ENCODE results near the gene COA3.

Gene COA3

GRCh38 chr17:42814633-42815399 is 16.3 kb upstream of the COA3 start:
- Histone ChIP-seq H3K27ac (ENCODE audit: low read depth, low read length) (peak overlapping the region; percentile 68), H2AFZ (ENCODE audit: low read length, unreplicated experiment) (no peak overlapping the region), H3K27me3 (ENCODE audit: insufficient read depth, low read length) (no peaks in the 10 kb centered on the region), H3K4me1 (ENCODE audit: control insufficient read depth, insufficient read depth, low read length, unreplicated experiment) (peaks cover 28% of the 10 kb centered on the region), H3K4me3 (ENCODE audit: low read depth, low read length) (0 out of 2 replicates have a peak overlapping the region, but pooled peaks have one; percentile 3), H3K36me3 (ENCODE audit: insufficient read depth, low read length) (peaks cover 54% of the 10 kb centered on the region), H3K79me2 (ENCODE audit: control insufficient read depth, insufficient read depth, low read length, unreplicated experiment) (no peaks in the 10 kb centered on the region)

- H3K36me3 ChIP-seq (ENCODE audit: insufficient read depth, low read length) = peaks cover 19% of the 10 kb centered on the region
- no peak overlapping the region for H2AFZ ChIP-seq (ENCODE audit: low read length, unreplicated experiment)
- H3K27me3 ChIP-seq (ENCODE audit: insufficient read depth, low read length) = no peaks in the 10 kb centered on the region
- H3K4me3 ChIP-seq (ENCODE audit: low read depth, low read length) = no peak overlapping the region
- no peaks in the 10 kb centered on the region for H3K79me2 ChIP-seq (ENCODE audit: control insufficient read depth, insufficient read depth, low read length, unreplicated experiment)
- peaks cover 12% of the 10 kb centered on the region for H3K4me1 ChIP-seq (ENCODE audit: control insufficient read depth, insufficient read depth, low read length, unreplicated experiment)
- 0 out of 2 replicates have a peak overlapping the region, but pooled peaks have one; percentile 19 for H3K27ac ChIP-seq (ENCODE audit: low read depth, low read length)
Measured at GRCh38 chr17:42809250-42809649, 10.7 kb upstream of the COA3 start.

- H3K27me3 ChIP-seq (ENCODE audit: insufficient read depth, low read length) = no peaks in the 10 kb centered on the region
- peaks cover 9% of the 10 kb centered on the region for H3K4me1 ChIP-seq (ENCODE audit: control insufficient read depth, insufficient read depth, low read length, unreplicated experiment)
- H2AFZ ChIP-seq (ENCODE audit: low read length, unreplicated experiment) = no peak overlapping the region
- no peak overlapping the region for H3K27ac ChIP-seq (ENCODE audit: low read depth, low read length)
- no peak overlapping the region for H3K4me3 ChIP-seq (ENCODE audit: low read depth, low read length)
- peaks cover 5% of the 10 kb centered on the region; the same call in 1 of the 2 replicates for H3K36me3 ChIP-seq (ENCODE audit: insufficient read depth, low read length)
- H3K79me2 ChIP-seq (ENCODE audit: control insufficient read depth, insufficient read depth, low read length, unreplicated experiment) = no peaks in the 10 kb centered on the region
Measured at GRCh38 chr17:42806249-42806648, 7.7 kb upstream of the COA3 start.

- Histone ChIP-seq H3K79me2 (ENCODE audit: control insufficient read depth, insufficient read depth, low read length, unreplicated experiment) (no peaks in the 10 kb centered on the region), H3K27me3 (ENCODE audit: insufficient read depth, low read length) (no peaks in the 10 kb centered on the region), H2AFZ (ENCODE audit: low read length, unreplicated experiment) (no peak overlapping the region), H3K27ac (ENCODE audit: low read depth, low read length) (no peak overlapping the region), H3K36me3 (ENCODE audit: insufficient read depth, low read length) (no peaks in the 10 kb centered on the region), H3K4me1 (ENCODE audit: control insufficient read depth, insufficient read depth, low read length, unreplicated experiment) (peaks cover 9% of the 10 kb centered on the region), H3K4me3 (ENCODE audit: low read depth, low read length) (no peak overlapping the region)
Measured at GRCh38 chr17:42804918-42805367, 6.4 kb upstream of the COA3 start.

- Histone ChIP-seq H3K27ac (ENCODE audit: low read depth, low read length) (no peak overlapping the region), H2AFZ (ENCODE audit: low read length, unreplicated experiment) (no peak overlapping the region), H3K36me3 (ENCODE audit: insufficient read depth, low read length) (no peaks in the 10 kb centered on the region)
Measured at GRCh38 chr17:42803074-42803883, 4.8 kb upstream of the COA3 start.

GRCh38 chr17:42798011-42798382 is 507 bp downstream of the COA3 start:
- peak overlapping the region; percentile 93 for H3K4me3 ChIP-seq (ENCODE audit: low read depth, low read length)
- peak overlapping the region; percentile 62 for H2AFZ ChIP-seq (ENCODE audit: low read length, unreplicated experiment)
- no peaks in the 10 kb centered on the region for H3K27me3 ChIP-seq (ENCODE audit: insufficient read depth, low read length)
- H3K4me1 ChIP-seq (ENCODE audit: control insufficient read depth, insufficient read depth, low read length, unreplicated experiment) = peaks cover 9% of the 10 kb centered on the region
- H3K27ac ChIP-seq (ENCODE audit: low read depth, low read length) = no peak overlapping the region
- H3K79me2 ChIP-seq (ENCODE audit: control insufficient read depth, insufficient read depth, low read length, unreplicated experiment) = peaks cover 14% of the 10 kb centered on the region
- no peaks in the 10 kb centered on the region for H3K36me3 ChIP-seq (ENCODE audit: insufficient read depth, low read length)

More at GRCh38 chr17:42803074-42803883, 4.8 kb upstream of the COA3 start:
- no peaks in the 10 kb centered on the region for H3K79me2 ChIP-seq (ENCODE audit: control insufficient read depth, insufficient read depth, low read length, unreplicated experiment)
- no peaks in the 10 kb centered on the region for H3K4me1 ChIP-seq (ENCODE audit: control insufficient read depth, insufficient read depth, low read length, unreplicated experiment)
- H3K4me3 ChIP-seq (ENCODE audit: low read depth, low read length) = no peak overlapping the region
- no peaks in the 10 kb centered on the region for H3K27me3 ChIP-seq (ENCODE audit: insufficient read depth, low read length)

- peaks cover 9% of the 10 kb centered on the region for H3K4me1 ChIP-seq (ENCODE audit: control insufficient read depth, insufficient read depth, low read length, unreplicated experiment)
- H3K79me2 ChIP-seq (ENCODE audit: control insufficient read depth, insufficient read depth, low read length, unreplicated experiment) = peaks cover 14% of the 10 kb centered on the region
- H3K27ac ChIP-seq (ENCODE audit: low read depth, low read length) = no peak overlapping the region
- no peaks in the 10 kb centered on the region for H3K36me3 ChIP-seq (ENCODE audit: insufficient read depth, low read length)
- H3K27me3 ChIP-seq (ENCODE audit: insufficient read depth, low read length) = no peaks in the 10 kb centered on the region
- H3K4me3 ChIP-seq (ENCODE audit: low read depth, low read length) = peak overlapping the region; percentile 93
- H2AFZ ChIP-seq (ENCODE audit: low read length, unreplicated experiment) = no peak overlapping the region
Measured at GRCh38 chr17:42797067-42798007, 1.2 kb downstream of the COA3 start.

- Histone ChIP-seq H3K27me3 (ENCODE audit: insufficient read depth, low read length) (no peaks in the 10 kb centered on the region), H3K36me3 (ENCODE audit: insufficient read depth, low read length) (no peaks in the 10 kb centered on the region)
Measured at GRCh38 chr17:42796066-42796758, 2.3 kb downstream of the COA3 start.

GRCh38 chr17:42795465-42795864 is 3.0 kb downstream of the COA3 start:
- Histone ChIP-seq H3K4me3 (ENCODE audit: low read depth, low read length) (no peak overlapping the region), H3K27me3 (ENCODE audit: insufficient read depth, low read length) (no peaks in the 10 kb centered on the region), H3K36me3 (ENCODE audit: insufficient read depth, low read length) (no peaks in the 10 kb centered on the region), H3K79me2 (ENCODE audit: control insufficient read depth, insufficient read depth, low read length, unreplicated experiment) (peaks cover 14% of the 10 kb centered on the region), H3K4me1 (ENCODE audit: control insufficient read depth, insufficient read depth, low read length, unreplicated experiment) (peaks cover 9% of the 10 kb centered on the region), H2AFZ (ENCODE audit: low read length, unreplicated experiment) (no peak overlapping the region), H3K27ac (ENCODE audit: low read depth, low read length) (no peak overlapping the region)

More at GRCh38 chr17:42796066-42796758, 2.3 kb downstream of the COA3 start:
- peaks cover 9% of the 10 kb centered on the region for H3K4me1 ChIP-seq (ENCODE audit: control insufficient read depth, insufficient read depth, low read length, unreplicated experiment)
- H2AFZ ChIP-seq (ENCODE audit: low read length, unreplicated experiment) = no peak overlapping the region
- H3K79me2 ChIP-seq (ENCODE audit: control insufficient read depth, insufficient read depth, low read length, unreplicated experiment) = peaks cover 14% of the 10 kb centered on the region
- no peak overlapping the region for H3K4me3 ChIP-seq (ENCODE audit: low read depth, low read length)
- no peak overlapping the region for H3K27ac ChIP-seq (ENCODE audit: low read depth, low read length)

Measured in ACC112 (cell line).